Right cardiac atrium (tissue), 5 donors: ENCODE measurements around the gene LRCOL1. TPM values are rescaled to one million over a fixed set of nuclear protein-coding genes. Genes with fewer than 3 reads are reported as not detected.

Experiments used
- ATAC-seq, 2 donors: fragments of 200-7000 bp; cut with Tn5 transposase; one replicate each; pipeline versions ENCODE4 v1.8.0 to v1.9.1; 2020; ENCODE audit warnings: moderate library complexity in 2 of 2, mild to moderate bottlenecking in 1 of 2
- DNase-seq, 3 donors: peaks; one replicate each; pipeline ENCODE4 v3.0.0-alpha.2; 2020
- H3K27ac ChIP-seq: one replicate; pipeline ENCODE4 v1.5.1; 2013; ENCODE audit warnings: mild to moderate bottlenecking, low read length, control low read depth, moderate library complexity
- H3K27me3 ChIP-seq: one replicate; pipeline ENCODE4 v1.6.1; 2013; ENCODE audit not compliant: control insufficient read depth, insufficient read depth
- H3K4me1 ChIP-seq: one replicate; pipeline ENCODE4 v1.6.1; 2013; ENCODE audit warnings: low read length; ENCODE audit not compliant: control insufficient read depth, insufficient read depth
- H3K4me3 ChIP-seq: one replicate; pipeline ENCODE4 v1.5.1; 2013; ENCODE audit warnings: low read length, control low read depth
- H3K9me3 ChIP-seq: one replicate; pipeline ENCODE4 v1.6.1; 2013; ENCODE audit warnings: low read length; ENCODE audit not compliant: control insufficient read depth
- WGBS: extraction: QIAGEN DNeasy Blood & Tissue Kit; methylation state at CpG from one replicate; pipeline ENCODE4 v1.1.7; 2013; 5-methylcytosine and 5-hydroxymethylcytosine counted together
- intact Hi-C, 4 donors: fragments of 100-400 bp; cut with DNase I; formaldehyde crosslinking; loops; one replicate each; pipeline versions ENCODE4 v1.11.0 to v1.14.0; 2022 to 2023
- polyA plus RNA-seq: library from polyadenylated mRNA; stranded (reverse); fragments of 200-250 nt; gene quantifications from one replicate; pipeline ENCODE4 v1.2.3, GENCODE V29; 2013
- total RNA-seq, 4 donors: library from RNA; stranded (reverse); fragmentation: NEBNext Ultra II Directional; extraction: Animal tissue kit (Norgen Biotek cat#: 25700); gene quantifications; one replicate each; pipeline ENCODE4 v1.2.1, GENCODE V29; 2021
- donor health status: healthy with polysubstance abuse.
- donor health status: DM: no; HTN: yes; CAD: no.
- donor health status: DM: no; HTN: no; CAD: no.
- donor health status: DM: no; HTN: yes; CAD: no; lungs with severe emphysema.
- donor health status: DM: yes; HTN: yes; CAD: no.

The LRCOL1 gene
- total and polyA plus RNA-seq, 5 donors: not detected

DNA sequence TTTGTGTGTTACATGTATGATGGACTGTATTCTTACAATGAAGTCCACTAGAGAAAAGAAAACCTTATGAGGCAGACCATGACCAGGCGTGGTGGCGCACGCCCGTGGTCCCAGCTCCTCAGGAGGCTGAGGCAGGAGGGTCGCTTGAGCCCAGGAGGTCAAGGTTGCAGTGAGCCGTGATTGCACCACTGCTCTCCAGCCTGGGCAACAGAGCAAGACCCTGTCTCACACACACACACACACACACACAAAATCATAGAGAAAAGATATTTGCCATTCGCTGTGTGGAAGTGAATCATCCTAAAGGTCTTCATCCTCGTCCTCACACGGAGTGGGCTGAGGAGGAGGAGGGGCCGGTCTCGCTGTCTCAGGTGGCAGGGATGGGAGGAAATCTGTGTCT lies 32.3 kb downstream of the LRCOL1 start:
- Histone ChIP-seq H3K27ac (no peak overlapping the region), H3K4me1 (no peaks in the 10 kb centered on the region), H3K4me3 (no peak overlapping the region), H3K27me3 (no peaks in the 10 kb centered on the region), H3K9me3 (no peaks in the 10 kb centered on the region)
- intact Hi-C loops: no loop called here
- 94% methylated on average over 11 of the region's 11 CpGs for WGBS
- DNase-seq: no peak
- no peak for ATAC-seq

GRCh38 chr12:132577191-132577920 lies 33.0 kb downstream of the LRCOL1 start:
- peak in 1 of 3 donors; percentile 59 for DNase-seq
- no peak for ATAC-seq
- H3K27me3 ChIP-seq: no peaks in the 10 kb centered on the region
- WGBS: 88% methylated on average over 22 of the region's 22 CpGs
- no peaks in the 10 kb centered on the region for H3K9me3 ChIP-seq
- intact Hi-C loops: no loop called here
- H3K4me3 ChIP-seq: no peak overlapping the region
- H3K27ac ChIP-seq: no peak overlapping the region
- no peaks in the 10 kb centered on the region for H3K4me1 ChIP-seq

GRCh38 chr12:132576701-132577100 lies 33.7 kb downstream of the LRCOL1 start:
- no peaks in the 10 kb centered on the region for H3K4me1 ChIP-seq
- H3K4me3 ChIP-seq: no peak overlapping the region
- no peak overlapping the region for H3K27ac ChIP-seq
- H3K9me3 ChIP-seq: no peaks in the 10 kb centered on the region
- H3K27me3 ChIP-seq: no peaks in the 10 kb centered on the region
- ATAC-seq: no peak
- intact Hi-C loops: no loop called here
- WGBS: 96% methylated on average over 12 of the region's 12 CpGs
- DNase-seq: no peak

- Histone ChIP-seq H3K27ac (no peak overlapping the region), H3K4me3 (no peak overlapping the region), H3K27me3 (no peaks in the 10 kb centered on the region), H3K4me1 (no peaks in the 10 kb centered on the region), H3K9me3 (no peaks in the 10 kb centered on the region)
- intact Hi-C loops: no loop called here
- DNase-seq (no peak), ATAC-seq (no peak)
- WGBS: 97% methylated on average over 11 of the region's 11 CpGs
These were observed 34.7 kb downstream of the LRCOL1 start for GRCh38 chr12:132575661-132576060.

DNA sequence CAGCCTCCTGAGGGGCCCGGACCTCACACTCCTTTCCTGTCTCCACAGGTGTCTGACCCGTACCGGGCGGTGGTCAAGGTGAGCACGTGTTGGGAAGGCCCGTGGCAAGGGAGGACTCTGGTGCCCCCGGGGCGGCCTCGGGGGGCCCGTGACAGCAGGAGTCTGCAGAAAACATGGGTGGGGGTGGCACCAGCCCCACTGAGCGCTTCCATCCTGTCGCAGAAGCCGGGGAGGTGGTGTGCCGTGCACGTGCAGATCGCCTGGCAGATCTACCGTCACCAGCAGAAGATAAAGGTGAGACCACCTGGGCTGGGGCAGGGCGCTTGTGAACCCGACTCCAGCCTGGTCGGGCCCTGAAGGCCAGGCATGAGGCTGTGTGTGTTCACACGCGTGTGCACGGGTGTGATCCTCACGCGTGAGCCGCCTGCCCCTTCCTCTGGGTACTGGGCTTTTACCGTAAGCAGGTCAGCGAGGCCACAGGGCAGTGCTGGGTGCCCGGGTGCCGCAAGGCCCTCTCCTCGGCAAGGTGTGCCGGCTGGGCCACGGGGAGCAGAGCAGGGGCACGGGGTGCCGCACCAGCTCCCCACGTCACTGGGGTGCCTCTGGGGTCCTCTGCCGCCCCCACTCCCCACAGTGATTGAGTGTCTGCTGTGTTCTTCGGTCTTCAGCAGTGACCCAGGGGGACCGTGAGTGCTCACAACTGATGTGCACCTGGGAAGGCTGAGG lies 35.9 kb downstream of the LRCOL1 start:
- DNase-seq: no peak
- Histone ChIP-seq H3K4me3 (no peak overlapping the region), H3K9me3 (no peaks in the 10 kb centered on the region), H3K27ac (no peak overlapping the region), H3K27me3 (no peaks in the 10 kb centered on the region), H3K4me1 (no peaks in the 10 kb centered on the region)
- 97% methylated on average over 39 of the region's 39 CpGs for WGBS
- intact Hi-C loops: no loop called here
- no peak for ATAC-seq

- intact Hi-C loops: no loop called here
- Histone ChIP-seq H3K27me3 (no peaks in the 10 kb centered on the region), H3K9me3 (no peaks in the 10 kb centered on the region), H3K27ac (no peak overlapping the region), H3K4me3 (no peak overlapping the region), H3K4me1 (no peaks in the 10 kb centered on the region)
- no peak for DNase-seq
- ATAC-seq: no peak
- 92% methylated on average over 36 of the region's 36 CpGs for WGBS
These were observed 37.3 kb downstream of the LRCOL1 start for GRCh38 chr12:132572801-132573760.

GRCh38 chr12:132572106-132572505 lies 38.3 kb downstream of the LRCOL1 start:
- Histone ChIP-seq H3K4me3 (no peak overlapping the region), H3K27ac (no peak overlapping the region), H3K27me3 (no peaks in the 10 kb centered on the region), H3K4me1 (no peaks in the 10 kb centered on the region), H3K9me3 (no peaks in the 10 kb centered on the region)
- 84% methylated on average over 26 of the region's 26 CpGs for WGBS
- ATAC-seq (no peak), DNase-seq (no peak)
- intact Hi-C loops: no loop called here

- WGBS: 91% methylated on average over 20 of the region's 20 CpGs
- Histone ChIP-seq H3K4me1 (no peaks in the 10 kb centered on the region), H3K27me3 (no peaks in the 10 kb centered on the region), H3K9me3 (no peaks in the 10 kb centered on the region), H3K27ac (no peak overlapping the region), H3K4me3 (no peak overlapping the region)
- intact Hi-C loops: no loop called here
- DNase-seq (no peak), ATAC-seq (no peak)
These were observed 38.8 kb downstream of the LRCOL1 start for GRCh38 chr12:132571598-132571997.

DNA sequence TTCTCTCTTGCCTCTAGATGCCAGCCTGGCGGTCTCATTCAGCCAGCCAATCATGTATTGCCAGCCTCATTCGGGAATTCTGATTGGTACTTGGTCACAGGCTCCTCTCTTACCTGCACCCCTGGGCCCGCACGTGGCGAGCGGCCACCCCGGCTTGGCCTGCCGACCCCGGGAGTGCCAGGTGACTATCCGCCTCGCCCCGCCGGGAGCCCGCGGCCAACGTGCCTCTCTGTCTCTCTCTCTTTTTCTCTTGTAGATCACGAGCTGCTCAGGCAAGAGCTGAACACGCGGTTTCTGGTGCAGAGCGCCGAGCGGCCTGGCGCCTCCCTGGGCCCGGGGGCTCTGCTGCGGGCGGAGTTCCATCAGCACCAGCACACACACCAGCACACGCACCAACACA lies 39.3 kb downstream of the LRCOL1 start:
- Histone ChIP-seq H3K4me1 (no peaks in the 10 kb centered on the region), H3K27me3 (no peaks in the 10 kb centered on the region), H3K4me3 (no peak overlapping the region), H3K9me3 (no peaks in the 10 kb centered on the region), H3K27ac (no peak overlapping the region)
- DNase-seq (no peak), ATAC-seq (no peak)
- intact Hi-C loops: no loop called here
- WGBS: 96% methylated on average over 27 of the region's 27 CpGs

- Histone ChIP-seq H3K27me3 (no peaks in the 10 kb centered on the region), H3K4me3 (no peak overlapping the region), H3K27ac (no peak overlapping the region), H3K9me3 (no peaks in the 10 kb centered on the region), H3K4me1 (no peaks in the 10 kb centered on the region)
- DNase-seq (no peak), ATAC-seq (no peak)
- intact Hi-C loops: no loop called here
- 96% methylated on average over 26 of the region's 26 CpGs for WGBS
These were observed 39.7 kb downstream of the LRCOL1 start for GRCh38 chr12:132570635-132571034.
